ENCODE measurements around the gene TAB3. TPM values are rescaled to one million over a fixed set of nuclear protein-coding genes. Genes with fewer than 3 reads are reported as not detected.

Gene TAB3
- total RNA-seq, 1 experiment from 2014 or later: 13.5 TPM

DNA sequence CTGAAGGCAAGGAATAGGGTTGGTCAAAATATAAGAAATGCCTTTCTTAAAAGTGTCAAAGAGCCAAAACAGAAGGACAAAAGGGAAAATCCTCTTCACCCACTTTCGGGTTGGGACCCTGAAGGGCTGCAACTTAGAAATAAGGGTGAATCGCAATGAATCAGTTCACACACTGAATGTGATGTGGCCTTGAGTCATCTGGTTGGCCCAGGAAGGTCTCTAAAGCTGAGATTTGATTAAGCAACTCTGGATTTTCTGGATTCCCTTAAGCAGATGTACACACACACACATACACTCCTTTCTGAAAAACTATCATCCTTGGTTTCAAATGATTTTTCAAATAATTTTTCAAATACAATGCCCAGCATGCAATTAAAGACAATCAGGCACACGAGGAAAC, 13.1 kb downstream of the TAB3 start:
- H3K9me3 ChIP-seq (ENCODE audit: control insufficient read depth, low read depth, low read length): no peaks in the 10 kb centered on the region
- H3K79me2 ChIP-seq (ENCODE audit: insufficient read depth, low read length): no peaks in the 10 kb centered on the region
- H3K56ac ChIP-seq (ENCODE audit: insufficient read length, low read depth, low read length): no peak overlapping the region
- peaks cover 13 to 19% of the 10 kb centered on the region in 2 experiments; a peak in 3 of 4 replicates for H3K4me1 Mint-ChIP-seq
- DNase-seq: no peak
- peaks cover 0 to 4% (median 2%) of the 10 kb centered on the region in 3 experiments; a peak in 4 of 7 replicates for H3K36me3 Mint-ChIP-seq (ENCODE audit: insufficient read depth in 1 of 3, low read depth in 3 of 3)
- H4K8ac ChIP-seq (replicated peaks; ENCODE audit: insufficient read length, low read depth, low read length): no peak overlapping the region
- no peak overlapping the region for H3K4me2 ChIP-seq (ENCODE audit: insufficient read depth, insufficient read length, low read length)
- no peak overlapping the region for H3K27ac Mint-ChIP-seq
- no peaks in the 10 kb centered on the region for H3K27me3 Mint-ChIP-seq (ENCODE audit: low read depth)
- no peak overlapping the region for H2BK12ac ChIP-seq (ENCODE audit: insufficient read length, low read depth, low read length)
- no peaks in the 10 kb centered on the region for H3K4me1 ChIP-seq (ENCODE audit: insufficient read depth, low read length)
- H3K14ac ChIP-seq (ENCODE audit: insufficient read depth, low read length): no peak overlapping the region
- H2AK5ac ChIP-seq (ENCODE audit: insufficient read length, low read length): no peak overlapping the region
- no peaks in the 10 kb centered on the region for H3K23me2 ChIP-seq (ENCODE audit: insufficient read length, low read depth, low read length, poor library complexity, severe bottlenecking)
- H2AFZ ChIP-seq (ENCODE audit: low read length): no peak overlapping the region
- no peak overlapping the region for H2BK5ac ChIP-seq (ENCODE audit: insufficient read length, low read length)
- H3K79me1 ChIP-seq (ENCODE audit: insufficient read depth, low read depth, low read length, poor library complexity, severe bottlenecking): no peaks in the 10 kb centered on the region
- no peak overlapping the region for H3T11ph ChIP-seq (ENCODE audit: low read length)
- H4K20me1 ChIP-seq (ENCODE audit: control insufficient read depth, insufficient read depth, insufficient read length): no peaks in the 10 kb centered on the region
- no peak overlapping the region for H2BK120ac ChIP-seq (ENCODE audit: low read depth, low read length, poor library complexity, severe bottlenecking)
- no peak overlapping the region for H4K5ac ChIP-seq (ENCODE audit: insufficient read length, low read depth, low read length)
- no peak overlapping the region for H3K9ac ChIP-seq (ENCODE audit: extremely low read depth, insufficient read length, low read length)
- H3K23ac ChIP-seq (ENCODE audit: insufficient read length, low read depth, low read length): no peak overlapping the region
- no peak overlapping the region for H2BK20ac ChIP-seq (ENCODE audit: low read depth, low read length, poor library complexity, severe bottlenecking)
- no peak overlapping the region for H3K27ac ChIP-seq (ENCODE audit: insufficient read length, low read depth, low read length)
- no peaks in the 10 kb centered on the region for H3K27me3 ChIP-seq (ENCODE audit: insufficient read depth, low read length)
- no peak overlapping the region for H3K18ac ChIP-seq (ENCODE audit: insufficient read length, low read depth, low read length)
- no CpG with 5 or more reads among the region's 3 CpGs for WGBS (ENCODE audit: extremely low coverage, insufficient read length, low lambda C conversion rate)
- no peak overlapping the region for H2BK15ac ChIP-seq (ENCODE audit: low read depth, low read length)
- peaks cover 36 to 59% of the 10 kb centered on the region in 2 experiments for H3K9me3 Mint-ChIP-seq
- H3K4ac ChIP-seq (ENCODE audit: low read depth, low read length): no peak overlapping the region
- TF ChIP-seq, protein P1, sequence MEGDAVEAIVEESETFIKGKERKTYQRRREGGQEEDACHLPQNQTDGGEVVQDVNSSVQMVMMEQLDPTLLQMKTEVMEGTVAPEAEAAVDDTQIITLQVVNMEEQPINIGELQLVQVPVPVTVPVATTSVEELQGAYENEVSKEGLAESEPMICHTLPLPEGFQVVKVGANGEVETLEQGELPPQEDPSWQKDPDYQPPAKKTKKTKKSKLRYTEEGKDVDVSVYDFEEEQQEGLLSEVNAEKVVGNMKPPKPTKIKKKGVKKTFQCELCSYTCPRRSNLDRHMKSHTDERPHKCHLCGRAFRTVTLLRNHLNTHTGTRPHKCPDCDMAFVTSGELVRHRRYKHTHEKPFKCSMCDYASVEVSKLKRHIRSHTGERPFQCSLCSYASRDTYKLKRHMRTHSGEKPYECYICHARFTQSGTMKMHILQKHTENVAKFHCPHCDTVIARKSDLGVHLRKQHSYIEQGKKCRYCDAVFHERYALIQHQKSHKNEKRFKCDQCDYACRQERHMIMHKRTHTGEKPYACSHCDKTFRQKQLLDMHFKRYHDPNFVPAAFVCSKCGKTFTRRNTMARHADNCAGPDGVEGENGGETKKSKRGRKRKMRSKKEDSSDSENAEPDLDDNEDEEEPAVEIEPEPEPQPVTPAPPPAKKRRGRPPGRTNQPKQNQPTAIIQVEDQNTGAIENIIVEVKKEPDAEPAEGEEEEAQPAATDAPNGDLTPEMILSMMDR (conservative IDR thresholded peaks at IDR 0.05): no peak
- no peak overlapping the region for H4K91ac ChIP-seq (ENCODE audit: insufficient read length, low read depth, low read length)
- no peak overlapping the region for H3K4me3 Mint-ChIP-seq

All from H9 (cell line).